Measurements from ENCODE around the gene TMEM119. TPM values are rescaled to one million over a fixed set of nuclear protein-coding genes. Genes with fewer than 3 reads are reported as not detected.

The TMEM119 gene
- total RNA-seq, 1 donor from 2014 or later = 27.2 TPM

DNA sequence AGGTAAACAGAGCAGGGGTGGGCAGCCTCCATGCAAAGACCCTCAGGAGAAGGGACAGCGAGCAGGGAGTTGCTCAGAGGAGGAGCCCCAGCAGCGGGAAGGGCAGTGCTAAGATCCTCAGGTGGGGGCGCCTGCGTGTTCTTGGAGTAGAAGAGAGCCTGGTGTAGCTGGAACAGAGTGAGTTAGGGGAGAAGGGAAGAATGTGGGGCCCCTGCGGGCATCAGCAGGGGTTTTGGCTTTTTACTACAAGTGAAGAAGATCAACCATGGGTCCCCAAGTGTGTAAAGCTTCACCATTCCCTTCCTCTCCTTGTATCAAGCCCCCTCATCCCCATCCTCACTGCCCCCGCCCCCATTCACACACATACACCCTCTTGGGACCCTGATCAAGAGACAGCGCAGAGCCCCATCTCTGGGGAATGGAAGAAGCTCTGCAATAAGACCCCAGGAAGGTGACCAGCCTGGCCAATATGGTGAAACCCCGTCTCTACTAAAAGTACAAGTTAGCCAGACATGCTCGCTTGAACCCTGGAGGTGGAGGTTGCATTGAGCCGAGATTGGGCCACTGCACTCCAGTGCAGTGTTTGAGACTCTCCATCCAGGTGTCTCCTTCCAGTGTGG lies 10.2 kb upstream of the TMEM119 start:
- H3K27ac Mint-ChIP-seq = no peak overlapping the region
- H3K4me3 Mint-ChIP-seq = no peak overlapping the region
- H3K9me3 Mint-ChIP-seq = no peaks in the 10 kb centered on the region
- H3K36me3 Mint-ChIP-seq = no peaks in the 10 kb centered on the region
- no peak for DNase-seq (ENCODE audit: extremely low spot score, unreplicated experiment)
- peaks cover 13% of the 10 kb centered on the region for H3K27me3 Mint-ChIP-seq
- H3K4me1 Mint-ChIP-seq (ENCODE audit: unreplicated experiment) = peaks cover 16% of the 10 kb centered on the region
- TF ChIP-seq, protein P1, sequence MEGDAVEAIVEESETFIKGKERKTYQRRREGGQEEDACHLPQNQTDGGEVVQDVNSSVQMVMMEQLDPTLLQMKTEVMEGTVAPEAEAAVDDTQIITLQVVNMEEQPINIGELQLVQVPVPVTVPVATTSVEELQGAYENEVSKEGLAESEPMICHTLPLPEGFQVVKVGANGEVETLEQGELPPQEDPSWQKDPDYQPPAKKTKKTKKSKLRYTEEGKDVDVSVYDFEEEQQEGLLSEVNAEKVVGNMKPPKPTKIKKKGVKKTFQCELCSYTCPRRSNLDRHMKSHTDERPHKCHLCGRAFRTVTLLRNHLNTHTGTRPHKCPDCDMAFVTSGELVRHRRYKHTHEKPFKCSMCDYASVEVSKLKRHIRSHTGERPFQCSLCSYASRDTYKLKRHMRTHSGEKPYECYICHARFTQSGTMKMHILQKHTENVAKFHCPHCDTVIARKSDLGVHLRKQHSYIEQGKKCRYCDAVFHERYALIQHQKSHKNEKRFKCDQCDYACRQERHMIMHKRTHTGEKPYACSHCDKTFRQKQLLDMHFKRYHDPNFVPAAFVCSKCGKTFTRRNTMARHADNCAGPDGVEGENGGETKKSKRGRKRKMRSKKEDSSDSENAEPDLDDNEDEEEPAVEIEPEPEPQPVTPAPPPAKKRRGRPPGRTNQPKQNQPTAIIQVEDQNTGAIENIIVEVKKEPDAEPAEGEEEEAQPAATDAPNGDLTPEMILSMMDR (conservative IDR thresholded peaks at IDR 0.05) = no peak

DNA sequence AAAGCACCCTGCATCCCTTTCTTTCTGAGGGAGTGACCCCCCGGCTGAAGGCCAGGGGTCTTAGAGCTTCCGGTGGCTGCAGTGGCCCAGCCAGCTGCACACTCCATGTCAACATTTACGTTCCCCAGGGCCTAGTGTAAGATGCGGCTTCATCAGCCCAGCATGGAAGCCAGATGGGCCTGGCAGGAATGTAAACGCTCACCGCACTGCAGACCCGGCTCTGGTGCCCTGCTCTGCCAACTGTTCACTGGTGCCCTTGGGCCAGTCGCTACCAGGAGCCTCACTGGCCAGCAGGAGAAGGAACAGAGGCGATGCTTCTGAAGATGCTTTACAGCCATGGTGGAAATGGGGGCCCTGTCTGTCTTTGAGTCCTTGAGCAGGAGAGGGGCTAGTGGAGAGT lies 8.6 kb upstream of the TMEM119 start:
- peaks cover 10% of the 10 kb centered on the region for H3K27me3 Mint-ChIP-seq
- H3K27ac Mint-ChIP-seq = no peak overlapping the region
- no peaks in the 10 kb centered on the region for H3K36me3 Mint-ChIP-seq
- H3K4me3 Mint-ChIP-seq = no peak overlapping the region
- no peaks in the 10 kb centered on the region for H3K9me3 Mint-ChIP-seq
- TF ChIP-seq, protein P1 (conservative IDR thresholded peaks at IDR 0.05) = no peak
- no peak for DNase-seq (ENCODE audit: extremely low spot score, unreplicated experiment)
- H3K4me1 Mint-ChIP-seq (ENCODE audit: unreplicated experiment) = peaks cover 15% of the 10 kb centered on the region

DNA sequence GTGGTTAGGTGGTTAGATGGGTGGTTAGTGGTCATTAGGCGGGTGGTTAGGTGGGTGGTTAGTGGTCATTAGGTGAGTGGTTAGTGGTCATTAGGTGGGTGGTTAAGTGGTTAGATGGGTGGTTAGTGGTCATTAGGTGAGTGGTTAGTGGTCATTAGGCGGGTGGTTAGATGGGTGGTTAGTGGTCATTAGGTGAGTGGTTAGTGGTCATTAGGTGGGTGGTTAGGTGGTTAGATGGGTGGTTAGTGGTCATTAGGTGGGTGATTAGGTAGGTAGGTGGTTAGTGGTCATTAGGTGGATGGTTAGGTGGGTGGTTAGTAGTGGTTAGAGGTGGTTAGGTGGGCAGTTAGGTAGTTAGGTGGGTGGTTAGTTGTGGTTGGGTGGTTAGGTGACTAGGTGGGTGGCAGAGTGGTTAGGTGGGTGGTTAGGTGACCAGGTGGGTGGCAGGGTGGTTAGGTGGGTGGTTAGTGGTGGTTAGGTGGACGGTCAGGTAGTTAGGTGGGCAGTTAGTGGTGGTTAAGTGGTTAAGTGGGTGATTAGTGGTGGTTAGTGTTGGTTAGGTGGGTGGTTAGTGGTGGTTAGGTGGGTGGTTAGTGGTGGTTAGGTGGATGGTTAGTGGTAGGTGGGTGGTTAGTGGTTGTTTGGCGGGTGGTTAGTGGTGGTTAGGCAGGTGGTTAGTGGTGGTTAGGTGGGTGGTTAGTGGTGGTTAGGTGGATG lies 8.0 kb upstream of the TMEM119 start:
- Mint-ChIP-seq H3K27me3 (peaks cover 9% of the 10 kb centered on the region), H3K36me3 (no peaks in the 10 kb centered on the region), H3K27ac (peak overlapping the region; percentile 31), H3K9me3 (no peaks in the 10 kb centered on the region), H3K4me3 (no peak overlapping the region), H3K4me1 (ENCODE audit: unreplicated experiment) (peaks cover 15% of the 10 kb centered on the region)
- no peak for DNase-seq (ENCODE audit: extremely low spot score, unreplicated experiment)
- TF ChIP-seq, protein P1 (conservative IDR thresholded peaks at IDR 0.05) = no peak

DNA sequence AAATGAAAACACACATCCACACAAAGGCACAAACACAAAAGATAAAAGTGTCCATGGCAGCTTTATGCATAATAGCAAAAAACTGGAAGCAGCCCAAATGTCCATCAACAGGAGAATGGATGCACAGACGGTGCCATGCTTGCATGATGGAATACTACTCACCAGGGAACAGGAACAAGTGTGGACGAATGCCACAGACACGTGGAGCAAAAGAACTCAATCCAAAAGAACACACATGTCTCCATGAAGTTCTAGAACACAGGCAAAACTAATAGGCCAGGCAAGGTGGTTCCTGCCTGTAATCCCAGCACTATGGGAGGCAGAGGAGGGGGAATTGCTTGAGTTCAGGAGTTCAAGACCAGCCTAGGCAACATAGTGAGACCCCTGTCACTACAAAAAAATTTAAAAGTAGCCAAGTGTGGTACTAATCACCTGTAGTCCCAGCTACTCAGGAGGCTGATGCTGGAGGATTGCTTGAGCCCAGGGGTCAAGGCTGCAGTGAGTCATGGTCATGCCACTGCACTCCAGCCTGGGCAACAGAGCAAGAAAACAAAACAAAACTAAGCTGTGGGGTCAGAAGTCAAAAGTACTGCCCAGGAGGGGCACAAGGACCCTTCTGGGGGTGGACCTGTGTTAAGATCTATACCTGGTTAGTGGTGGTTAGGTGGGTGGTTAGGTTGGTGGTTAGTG lies 7.3 kb upstream of the TMEM119 start:
- no peak for DNase-seq (ENCODE audit: extremely low spot score, unreplicated experiment)
- peak overlapping the region; percentile 31 for H3K27ac Mint-ChIP-seq
- no peaks in the 10 kb centered on the region for H3K9me3 Mint-ChIP-seq
- peaks cover 15% of the 10 kb centered on the region for H3K4me1 Mint-ChIP-seq (ENCODE audit: unreplicated experiment)
- no peaks in the 10 kb centered on the region for H3K36me3 Mint-ChIP-seq
- H3K4me3 Mint-ChIP-seq = no peak overlapping the region
- H3K27me3 Mint-ChIP-seq = peaks cover 7% of the 10 kb centered on the region
- TF ChIP-seq, protein P1 (conservative IDR thresholded peaks at IDR 0.05) = no peak

DNA sequence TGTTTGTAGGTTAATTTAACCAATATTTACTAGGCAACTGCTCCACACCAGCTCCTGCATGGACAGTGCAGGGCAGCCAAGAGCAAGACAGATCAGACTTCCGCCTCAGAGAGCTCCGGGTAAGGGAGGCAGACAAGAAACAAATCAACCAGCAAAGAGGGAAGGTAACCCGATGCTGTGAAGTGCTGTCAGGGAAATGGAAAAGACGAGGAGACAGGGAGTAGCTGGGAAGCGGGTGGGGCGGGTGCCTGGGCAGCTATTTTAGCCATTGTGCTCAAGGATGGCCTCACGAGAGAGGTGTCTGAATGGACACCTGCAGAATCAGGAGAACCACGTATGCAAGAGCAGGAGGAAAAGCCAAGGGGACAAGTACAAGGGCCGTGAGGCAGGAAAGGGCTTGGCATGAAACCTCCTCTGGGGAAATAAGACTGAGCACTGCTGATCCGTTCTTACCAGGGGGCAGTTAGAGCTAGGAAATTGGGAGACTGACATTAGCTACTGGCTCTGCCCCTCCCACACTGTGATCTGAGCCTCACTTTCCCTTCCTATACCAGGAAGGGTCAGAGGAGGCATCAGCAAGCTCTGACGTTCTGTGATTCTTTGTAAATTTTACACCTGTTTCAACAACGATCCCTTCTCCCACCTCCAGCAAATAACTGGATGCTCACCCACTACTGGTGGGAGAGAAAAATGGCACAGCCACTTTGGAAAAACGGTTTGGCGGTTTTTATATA lies 6.5 kb upstream of the TMEM119 start:
- Mint-ChIP-seq H3K4me1 (ENCODE audit: unreplicated experiment) (peaks cover 15% of the 10 kb centered on the region), H3K27me3 (peaks cover 7% of the 10 kb centered on the region), H3K36me3 (no peaks in the 10 kb centered on the region), H3K9me3 (no peaks in the 10 kb centered on the region), H3K27ac (no peak overlapping the region), H3K4me3 (peak overlapping the region; percentile 11)
- TF ChIP-seq, protein P1 (conservative IDR thresholded peaks at IDR 0.05) = no peak
- no peak for DNase-seq (ENCODE audit: extremely low spot score, unreplicated experiment)

All from type B pancreatic cell (in vitro differentiated cells).